Fibroblast of lung (primary cell): Measurements from ENCODE around the gene CMTM5.

Source experiments
- EZH2 ChIP-seq: IDR thresholded peaks from 2 replicates; pipeline ENCODE4 v1.5.1; 2012; ENCODE audit warnings: low read length, control low read depth, mild to moderate bottlenecking; ENCODE audit errors: missing control alignments
- TF ChIP-seq, protein P1 (sequence below), 2 donors: IDR thresholded peaks in 1 of 2; conservative IDR thresholded peaks in 1 of 2; 1 replicate in 1 of 2; 2 replicates in 1 of 2; pipeline ENCODE4 v1.5.1; 2011 to 2012; ENCODE audit warnings: low read length in 2 of 2, control low read depth in 1 of 2, inconsistent platforms in 1 of 2, low read depth in 1 of 2, mild to moderate bottlenecking in 1 of 2

DNA sequence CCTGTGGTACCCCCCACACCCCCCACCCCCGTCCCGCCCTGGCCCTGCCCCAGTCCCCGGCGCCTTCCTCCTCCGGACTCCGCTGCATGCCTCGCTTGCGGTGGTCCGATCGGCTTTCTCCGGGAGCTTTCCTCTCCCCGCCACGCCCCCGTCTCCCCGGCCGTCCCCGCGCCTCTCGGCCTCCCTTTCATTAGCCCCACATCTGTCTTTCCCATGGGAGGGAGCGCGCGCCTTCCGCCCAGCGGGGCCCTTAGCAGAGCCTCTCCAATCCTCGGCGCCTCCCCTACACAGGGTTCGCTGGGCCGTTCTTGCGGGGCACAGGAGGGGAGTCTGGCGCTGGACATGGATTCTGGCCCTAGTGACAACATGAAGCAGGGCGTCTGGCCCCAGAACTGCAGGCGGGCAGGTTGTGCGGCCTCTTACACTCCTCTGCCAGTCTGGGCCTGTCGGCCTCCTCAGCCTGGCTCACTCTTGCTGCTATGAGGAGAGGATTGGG, 10.4 kb upstream of the CMTM5 start:
- TF ChIP-seq, protein P1, sequence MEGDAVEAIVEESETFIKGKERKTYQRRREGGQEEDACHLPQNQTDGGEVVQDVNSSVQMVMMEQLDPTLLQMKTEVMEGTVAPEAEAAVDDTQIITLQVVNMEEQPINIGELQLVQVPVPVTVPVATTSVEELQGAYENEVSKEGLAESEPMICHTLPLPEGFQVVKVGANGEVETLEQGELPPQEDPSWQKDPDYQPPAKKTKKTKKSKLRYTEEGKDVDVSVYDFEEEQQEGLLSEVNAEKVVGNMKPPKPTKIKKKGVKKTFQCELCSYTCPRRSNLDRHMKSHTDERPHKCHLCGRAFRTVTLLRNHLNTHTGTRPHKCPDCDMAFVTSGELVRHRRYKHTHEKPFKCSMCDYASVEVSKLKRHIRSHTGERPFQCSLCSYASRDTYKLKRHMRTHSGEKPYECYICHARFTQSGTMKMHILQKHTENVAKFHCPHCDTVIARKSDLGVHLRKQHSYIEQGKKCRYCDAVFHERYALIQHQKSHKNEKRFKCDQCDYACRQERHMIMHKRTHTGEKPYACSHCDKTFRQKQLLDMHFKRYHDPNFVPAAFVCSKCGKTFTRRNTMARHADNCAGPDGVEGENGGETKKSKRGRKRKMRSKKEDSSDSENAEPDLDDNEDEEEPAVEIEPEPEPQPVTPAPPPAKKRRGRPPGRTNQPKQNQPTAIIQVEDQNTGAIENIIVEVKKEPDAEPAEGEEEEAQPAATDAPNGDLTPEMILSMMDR (conservative IDR thresholded peaks at IDR 0.05 in 1 of 2, IDR thresholded peaks at IDR 0.05 in 1 of 2; ENCODE audit: low read depth in 1 of 2, low read length in 2 of 2): no peak
- TF ChIP-seq EZH2: no peak
